Kidney (tissue), 14 donors: Measurements from ENCODE around the gene FAM193A. TPM values are rescaled to one million over a fixed set of nuclear protein-coding genes. Genes with fewer than 3 reads are reported as not detected.
A peak's percentile ranks its signal among the peaks of the same experiment; 100 is the strongest.

Experiments used
- DNase-seq, 5 donors: peaks; one replicate each; pipeline ENCODE4 v3.0.0-alpha.2; 2013 to 2020
- FAIRE-seq: peaks from 2 replicates; lab custom pipeline; 2012; peaks lifted over from hg19 to GRCh38; lab: Jason Lieb, UNC
- H3K27ac ChIP-seq, 2 donors: one replicate each; pipeline ENCODE4 v1.7.0; 2013; ENCODE audit warnings: low read depth in 2 of 2, low read length in 2 of 2, inconsistent platforms in 1 of 2
- H3K27me3 ChIP-seq: one replicate; pipeline ENCODE4 v1.7.1; 2013; ENCODE audit warnings: low read length, inconsistent platforms; ENCODE audit not compliant: control insufficient read depth, insufficient read depth
- H3K36me3 ChIP-seq, 3 donors: one replicate each; pipeline versions ENCODE4 v1.7.0 to v1.7.1; 2013; ENCODE audit warnings: low read length in 3 of 3, control low read depth in 1 of 3, inconsistent platforms in 1 of 3; ENCODE audit not compliant: insufficient read depth in 3 of 3, control insufficient read depth in 2 of 3
- H3K4me1 ChIP-seq, 3 donors: one replicate each; pipeline versions ENCODE4 v1.7.0 to v1.7.1; 2013; ENCODE audit warnings: low read length in 3 of 3, inconsistent platforms in 1 of 3, low read depth in 1 of 3; ENCODE audit not compliant: control insufficient read depth in 2 of 3, insufficient read depth in 2 of 3
- H3K4me3 ChIP-seq, 3 donors: one replicate each; pipeline versions ENCODE4 v1.7.0 to v1.8.1; 2013; ENCODE audit warnings: low read length in 3 of 3, control low read depth in 1 of 3, inconsistent platforms in 1 of 3
- H3K9ac ChIP-seq, 3 donors: one replicate each; pipeline versions ENCODE4 v1.7.0 to v1.7.1; 2013; ENCODE audit warnings: low read length in 3 of 3, control low read depth in 1 of 3, inconsistent platforms in 1 of 3
- H3K9me3 ChIP-seq, 3 donors: one replicate each; pipeline versions ENCODE4 v1.7.0 to v1.7.1; 2013; ENCODE audit warnings: low read length in 3 of 3, control low read depth in 1 of 3, inconsistent platforms in 1 of 3; ENCODE audit not compliant: control insufficient read depth in 2 of 3, insufficient read depth in 1 of 3
- intact Hi-C: fragments of 100-400 bp; cut with DNase I; formaldehyde crosslinking; loops from one replicate; pipeline ENCODE4 v1.11.1; 2022
- polyA plus RNA-seq: library from polyadenylated mRNA; stranded (reverse); fragments of 350-450 nt; fragmentation: Illumina TruSeq; extraction: RNeasy Lipid Tissue Mini Kit (QIAGEN cat#74804); gene quantifications from one replicate; pipeline ENCODE4 v1.2.3, GENCODE V29; 2014; ENCODE audit warnings: low read depth, low replicate concordance; ENCODE audit not compliant: insufficient read depth
- total RNA-seq: library from RNA; stranded (reverse); fragmentation: NEBNext Ultra II Directional; extraction: Animal tissue kit (Norgen Biotek cat#: 25700); gene quantifications from one replicate; pipeline ENCODE4 v1.2.1, GENCODE V29; 2021
- TF ChIP-seq, protein P1 (sequence below): IDR thresholded peaks from 3 replicates; pipeline ENCODE4 v1.5.1; 2012; ENCODE audit warnings: mild to moderate bottlenecking, moderate library complexity, borderline replicate concordance; ENCODE audit not compliant: insufficient read depth; ENCODE audit errors: extremely low read depth
- donor health status: control.
- donor health status: control.
- donor health status: control.
- donor health status: control.
- donor health status: control.
- donor health status: DM: yes; HTN: yes; CAD: no.
- donor health status: Normal renal cell carcinoma (clear cell type).

FAM193A gene
- total and polyA plus RNA-seq, 2 donors from 2014 or later: 6.3 to 29.3 TPM

DNA sequence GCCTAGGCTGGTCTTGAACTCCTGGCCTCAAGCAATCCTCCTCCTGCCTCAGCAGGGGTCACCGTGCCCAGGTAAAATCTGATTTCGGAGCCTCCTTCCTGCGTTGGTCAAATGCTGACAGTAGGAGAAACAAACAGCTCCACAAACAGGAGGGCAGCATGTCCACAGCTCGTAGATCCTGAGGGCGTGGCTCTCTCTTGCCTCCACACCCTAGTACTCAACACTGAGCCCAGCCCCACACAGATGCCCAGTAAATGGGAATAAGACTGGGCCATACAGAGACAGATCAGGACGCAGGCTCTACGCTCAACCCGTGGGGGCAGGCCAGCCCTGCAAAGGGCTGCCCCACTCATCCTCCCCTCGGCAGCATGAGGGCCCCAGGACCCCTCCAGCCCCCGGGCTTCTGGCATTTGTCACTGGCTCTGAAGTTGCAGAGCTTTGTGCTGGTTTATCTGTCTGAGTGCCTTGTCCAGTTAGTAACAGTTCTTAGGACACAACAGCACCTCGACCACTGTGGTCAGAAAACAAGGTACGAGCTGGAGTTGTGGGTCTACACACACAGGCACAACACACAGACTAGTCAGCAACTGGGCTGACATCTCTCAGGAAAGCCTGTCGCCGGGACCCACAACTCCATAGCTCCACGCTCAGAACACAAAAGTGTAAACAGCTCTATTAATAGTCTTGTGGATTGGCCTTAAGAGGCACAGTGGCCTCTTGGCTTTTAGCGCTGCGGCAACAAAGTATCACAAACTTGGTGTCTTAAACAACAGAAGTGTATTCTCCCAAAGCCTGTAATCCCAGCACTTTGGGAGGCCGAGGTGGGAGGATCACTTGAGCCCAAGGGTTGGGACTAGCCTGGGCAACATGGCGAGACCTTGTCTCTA lies 214.5 kb downstream of the FAM193A start:
- Histone ChIP-seq H3K9ac (no peak overlapping the region), H3K36me3 (peaks cover 0 to 20% (median 11%) of the 10 kb centered on the region in 3 donors), H3K4me3 (no peak overlapping the region), H3K27ac (no peak overlapping the region), H3K4me1 (peaks cover 0 to 16% (median 4%) of the 10 kb centered on the region in 3 donors), H3K9me3 (no peaks in the 10 kb centered on the region), H3K27me3 (no peaks in the 10 kb centered on the region)
- TF ChIP-seq, protein P1, sequence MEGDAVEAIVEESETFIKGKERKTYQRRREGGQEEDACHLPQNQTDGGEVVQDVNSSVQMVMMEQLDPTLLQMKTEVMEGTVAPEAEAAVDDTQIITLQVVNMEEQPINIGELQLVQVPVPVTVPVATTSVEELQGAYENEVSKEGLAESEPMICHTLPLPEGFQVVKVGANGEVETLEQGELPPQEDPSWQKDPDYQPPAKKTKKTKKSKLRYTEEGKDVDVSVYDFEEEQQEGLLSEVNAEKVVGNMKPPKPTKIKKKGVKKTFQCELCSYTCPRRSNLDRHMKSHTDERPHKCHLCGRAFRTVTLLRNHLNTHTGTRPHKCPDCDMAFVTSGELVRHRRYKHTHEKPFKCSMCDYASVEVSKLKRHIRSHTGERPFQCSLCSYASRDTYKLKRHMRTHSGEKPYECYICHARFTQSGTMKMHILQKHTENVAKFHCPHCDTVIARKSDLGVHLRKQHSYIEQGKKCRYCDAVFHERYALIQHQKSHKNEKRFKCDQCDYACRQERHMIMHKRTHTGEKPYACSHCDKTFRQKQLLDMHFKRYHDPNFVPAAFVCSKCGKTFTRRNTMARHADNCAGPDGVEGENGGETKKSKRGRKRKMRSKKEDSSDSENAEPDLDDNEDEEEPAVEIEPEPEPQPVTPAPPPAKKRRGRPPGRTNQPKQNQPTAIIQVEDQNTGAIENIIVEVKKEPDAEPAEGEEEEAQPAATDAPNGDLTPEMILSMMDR: no peak
- peak in 1 of 5 donors; percentile 43 for DNase-seq
- intact Hi-C loops: no loop called here
- no peak for FAIRE-seq

DNA sequence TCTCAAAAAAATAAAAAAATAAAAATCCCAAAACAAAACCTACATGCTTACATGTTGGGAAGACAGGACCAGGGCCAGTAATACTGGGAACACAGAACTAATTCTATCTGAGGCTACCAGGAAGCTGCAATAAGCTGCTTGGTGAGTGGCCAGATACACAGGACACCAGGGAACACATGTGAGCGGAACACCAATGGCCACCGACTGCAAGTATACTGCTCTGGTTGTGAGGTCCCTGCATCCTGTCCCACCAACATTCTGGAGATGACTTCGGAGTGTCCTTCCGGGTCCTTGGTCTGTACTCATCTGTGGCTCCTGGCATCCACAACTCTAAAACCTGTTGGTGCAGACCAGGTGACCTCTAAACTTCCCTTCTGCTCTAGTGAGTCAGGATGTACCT lies 217.0 kb downstream of the FAM193A start:
- peaks cover 0 to 4% (median 3%) of the 10 kb centered on the region in 3 donors for H3K36me3 ChIP-seq
- TF ChIP-seq, protein P1: no peak
- no peak overlapping the region for H3K27ac ChIP-seq
- no peak overlapping the region for H3K4me3 ChIP-seq
- peaks cover 0 to 9% (median 4%) of the 10 kb centered on the region in 3 donors for H3K4me1 ChIP-seq
- H3K9me3 ChIP-seq: no peaks in the 10 kb centered on the region
- no peak for DNase-seq
- intact Hi-C loops: no loop called here
- H3K27me3 ChIP-seq: no peaks in the 10 kb centered on the region
- FAIRE-seq: no peak
- H3K9ac ChIP-seq: no peak overlapping the region

DNA sequence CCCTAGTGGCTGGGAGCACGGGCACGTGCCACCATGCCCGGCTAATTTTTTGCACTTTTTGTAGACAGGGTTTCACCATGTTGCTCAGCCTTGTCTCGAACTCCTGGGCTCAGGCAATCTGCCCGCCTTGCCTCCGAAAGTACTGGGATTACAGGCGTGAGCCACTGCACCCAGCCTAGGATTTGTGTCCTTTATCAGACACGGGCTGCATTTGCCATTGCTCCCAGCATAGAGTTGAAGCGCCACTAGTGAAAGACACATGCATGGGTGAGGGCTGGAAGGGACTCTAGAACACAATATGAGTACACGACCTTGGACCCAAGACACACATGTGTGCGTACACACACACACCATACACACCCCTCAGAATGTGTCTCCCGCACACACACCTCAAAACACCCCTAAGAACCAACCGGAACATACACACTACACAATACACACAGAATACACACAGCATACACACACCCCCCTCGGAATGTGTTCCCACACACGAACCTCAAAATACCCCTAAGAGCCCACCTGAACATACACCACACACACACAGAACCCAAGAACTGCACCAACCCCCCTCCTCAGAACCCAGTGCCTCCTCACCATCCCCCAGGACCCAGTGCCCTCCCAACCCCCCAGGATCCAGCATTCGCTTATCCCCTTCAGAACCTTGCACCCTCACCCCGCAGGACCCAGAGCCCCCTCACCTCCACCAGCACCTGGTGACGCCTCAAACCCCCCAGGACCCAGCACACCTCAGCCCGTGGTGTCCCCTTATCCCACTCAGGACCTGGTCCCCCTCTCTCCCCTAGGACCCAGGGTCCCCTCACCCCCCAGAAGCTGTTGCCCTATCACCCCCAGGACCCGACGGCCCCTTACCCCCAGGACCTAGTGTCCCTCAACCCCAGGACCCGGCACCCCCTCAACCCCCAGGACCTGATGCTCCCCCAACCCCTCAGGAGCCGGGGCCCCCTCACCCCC lies 218.7 kb downstream of the FAM193A start:
- DNase-seq (peak in 1 of 5 donors; percentile 77), FAIRE-seq (no peak)
- Histone ChIP-seq H3K27ac (peak overlapping the region in 1 of 2 donors; percentile 88), H3K9ac (peak overlapping the region in 2 of 3 donors; percentile 3 to 58), H3K9me3 (no peaks in the 10 kb centered on the region), H3K36me3 (peaks cover 0 to 4% (median 3%) of the 10 kb centered on the region in 3 donors), H3K27me3 (no peaks in the 10 kb centered on the region), H3K4me3 (peak overlapping the region; percentile 47 to 68 (median 48)), H3K4me1 (peaks cover 0 to 9% (median 4%) of the 10 kb centered on the region in 3 donors)
- intact Hi-C loops: no loop called here
- TF ChIP-seq, protein P1: no peak
